ENCODE measurements around the gene LCN10. TPM values are rescaled to one million over a fixed set of nuclear protein-coding genes. Genes with fewer than 3 reads are reported as not detected.

LCN10 gene
- total and polyA plus RNA-seq, 9 of the 15 experiments (the other 6 are each of a cell fraction or from before 2014, with no cell fraction given) = 0.10 to 0.21 (median 0.14) TPM; not detected in 6

DNA sequence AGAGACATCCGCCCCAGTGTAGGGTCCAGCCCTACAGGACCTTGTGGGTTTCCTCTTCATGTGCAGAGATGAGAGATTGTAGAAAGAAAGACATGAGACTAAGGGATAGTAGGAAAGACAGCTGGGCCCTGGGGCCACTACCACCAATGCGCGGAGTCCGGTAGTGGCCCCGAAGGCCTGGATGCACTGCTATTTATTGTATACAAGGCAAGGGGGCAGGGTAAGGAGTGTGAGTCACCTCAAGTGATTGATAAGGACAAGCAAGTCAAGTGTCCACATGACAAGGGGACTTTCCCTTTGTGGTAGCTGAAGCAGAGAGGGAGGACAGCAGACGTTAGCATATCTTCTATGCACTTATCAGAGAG, 42.2 kb upstream of the LCN10 start (continued):
- TF ChIP-seq, protein P1, sequence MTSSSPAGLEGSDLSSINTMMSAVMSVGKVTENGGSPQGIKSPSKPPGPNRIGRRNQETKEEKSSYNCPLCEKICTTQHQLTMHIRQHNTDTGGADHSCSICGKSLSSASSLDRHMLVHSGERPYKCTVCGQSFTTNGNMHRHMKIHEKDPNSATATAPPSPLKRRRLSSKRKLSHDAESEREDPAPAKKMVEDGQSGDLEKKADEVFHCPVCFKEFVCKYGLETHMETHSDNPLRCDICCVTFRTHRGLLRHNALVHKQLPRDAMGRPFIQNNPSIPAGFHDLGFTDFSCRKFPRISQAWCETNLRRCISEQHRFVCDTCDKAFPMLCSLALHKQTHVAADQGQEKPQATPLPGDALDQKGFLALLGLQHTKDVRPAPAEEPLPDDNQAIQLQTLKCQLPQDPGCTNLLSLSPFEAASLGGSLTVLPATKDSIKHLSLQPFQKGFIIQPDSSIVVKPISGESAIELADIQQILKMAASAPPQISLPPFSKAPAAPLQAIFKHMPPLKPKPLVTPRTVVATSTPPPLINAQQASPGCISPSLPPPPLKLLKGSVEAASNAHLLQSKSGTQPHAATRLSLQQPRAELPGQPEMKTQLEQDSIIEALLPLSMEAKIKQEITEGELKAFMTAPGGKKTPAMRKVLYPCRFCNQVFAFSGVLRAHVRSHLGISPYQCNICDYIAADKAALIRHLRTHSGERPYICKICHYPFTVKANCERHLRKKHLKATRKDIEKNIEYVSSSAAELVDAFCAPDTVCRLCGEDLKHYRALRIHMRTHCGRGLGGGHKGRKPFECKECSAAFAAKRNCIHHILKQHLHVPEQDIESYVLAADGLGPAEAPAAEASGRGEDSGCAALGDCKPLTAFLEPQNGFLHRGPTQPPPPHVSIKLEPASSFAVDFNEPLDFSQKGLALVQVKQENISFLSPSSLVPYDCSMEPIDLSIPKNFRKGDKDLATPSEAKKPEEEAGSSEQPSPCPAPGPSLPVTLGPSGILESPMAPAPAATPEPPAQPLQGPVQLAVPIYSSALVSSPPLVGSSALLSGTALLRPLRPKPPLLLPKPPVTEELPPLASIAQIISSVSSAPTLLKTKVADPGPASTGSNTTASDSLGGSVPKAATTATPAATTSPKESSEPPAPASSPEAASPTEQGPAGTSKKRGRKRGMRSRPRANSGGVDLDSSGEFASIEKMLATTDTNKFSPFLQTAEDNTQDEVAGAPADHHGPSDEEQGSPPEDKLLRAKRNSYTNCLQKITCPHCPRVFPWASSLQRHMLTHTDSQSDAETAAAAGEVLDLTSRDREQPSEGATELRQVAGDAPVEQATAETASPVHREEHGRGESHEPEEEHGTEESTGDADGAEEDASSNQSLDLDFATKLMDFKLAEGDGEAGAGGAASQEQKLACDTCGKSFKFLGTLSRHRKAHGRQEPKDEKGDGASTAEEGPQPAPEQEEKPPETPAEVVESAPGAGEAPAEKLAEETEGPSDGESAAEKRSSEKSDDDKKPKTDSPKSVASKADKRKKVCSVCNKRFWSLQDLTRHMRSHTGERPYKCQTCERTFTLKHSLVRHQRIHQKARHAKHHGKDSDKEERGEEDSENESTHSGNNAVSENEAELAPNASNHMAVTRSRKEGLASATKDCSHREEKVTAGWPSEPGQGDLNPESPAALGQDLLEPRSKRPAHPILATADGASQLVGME (CRISPR knock-in tag; IDR thresholded peaks at IDR 0.05) = no peak
- TF ChIP-seq ILK (tag; IDR thresholded peaks at IDR 0.05; ENCODE audit: borderline replicate concordance, low read depth) (no peak), TAF7 (tag; IDR thresholded peaks at IDR 0.05) (no peak), GTF2F1 (IDR thresholded peaks at IDR 0.05; ENCODE audit: low read depth, low read length) (no peak), NR3C1 (CRISPR knock-in tag; IDR thresholded peaks at IDR 0.05) (no peak), ZFP1 (CRISPR knock-in tag; IDR thresholded peaks at IDR 0.05) (no peak), NCOA2 (IDR thresholded peaks at IDR 0.05; ENCODE audit: partially characterized antibody in 2 of 2) (no peak), XRCC4 (IDR thresholded peaks at IDR 0.05; ENCODE audit: extremely low read depth, insufficient read depth, insufficient read length) (no peak), MIER1 (IDR thresholded peaks at IDR 0.05; ENCODE audit: low read depth) (no peak), POLR3G (IDR thresholded peaks at IDR 0.05; ENCODE audit: extremely low read depth, insufficient read length, insufficient replicate concordance) (no peak), RFX5 (IDR thresholded peaks at IDR 0.05; ENCODE audit: low read depth, low read length) (no peak), THRAP3 (IDR thresholded peaks at IDR 0.05; ENCODE audit: borderline replicate concordance) (no peak), NFE2 (IDR thresholded peaks at IDR 0.05; ENCODE audit: low read depth) (peak; percentile 53; the same call in 1 of the 2 replicates), ZNF696 (CRISPR knock-in tag; conservative IDR thresholded peaks at IDR 0.05) (no peak), ETV6 (IDR thresholded peaks at IDR 0.05; ENCODE audit: borderline replicate concordance in 1 of 2, low read depth in 2 of 2, low read length in 1 of 2) (no peak), ETV6 (CRISPR knock-in tag; IDR thresholded peaks at IDR 0.05; ENCODE audit: borderline replicate concordance) (no peak), POLR2AphosphoS2 (IDR thresholded peaks at IDR 0.05; ENCODE audit: low read length) (no peak), MBD2 (IDR thresholded peaks at IDR 0.05; ENCODE audit: borderline replicate concordance, low read depth) (0 out of 2 replicates have a peak, but pooled peaks have one; percentile 24), SMARCA4 (IDR thresholded peaks at IDR 0.05) (peak; percentile 71), DPF2 (IDR thresholded peaks at IDR 0.05) (peak; percentile 81), ZSCAN32 (CRISPR knock-in tag; IDR thresholded peaks at IDR 0.05) (no peak), MAZ (CRISPR knock-in tag; conservative IDR thresholded peaks at IDR 0.05 in 1 of 2, IDR thresholded peaks at IDR 0.05 in 1 of 2) (no peak; a peak in 1 of 4 replicates), ZNF197 (CRISPR knock-in tag; IDR thresholded peaks at IDR 0.05; ENCODE audit: low read depth) (no peak)
- TF ChIP-seq, protein P2, sequence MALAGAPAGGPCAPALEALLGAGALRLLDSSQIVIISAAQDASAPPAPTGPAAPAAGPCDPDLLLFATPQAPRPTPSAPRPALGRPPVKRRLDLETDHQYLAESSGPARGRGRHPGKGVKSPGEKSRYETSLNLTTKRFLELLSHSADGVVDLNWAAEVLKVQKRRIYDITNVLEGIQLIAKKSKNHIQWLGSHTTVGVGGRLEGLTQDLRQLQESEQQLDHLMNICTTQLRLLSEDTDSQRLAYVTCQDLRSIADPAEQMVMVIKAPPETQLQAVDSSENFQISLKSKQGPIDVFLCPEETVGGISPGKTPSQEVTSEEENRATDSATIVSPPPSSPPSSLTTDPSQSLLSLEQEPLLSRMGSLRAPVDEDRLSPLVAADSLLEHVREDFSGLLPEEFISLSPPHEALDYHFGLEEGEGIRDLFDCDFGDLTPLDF (CRISPR knock-in tag; IDR thresholded peaks at IDR 0.05) = no peak
